SU-DHL-6 (cell line): Measurements from ENCODE around the gene TRPT1.

Source experiments
- H2AFZ ChIP-seq: fragments of 200-600 bp; sonication (generic); 2 replicates; pipeline ENCODE4 v1.6.1; 2014; ENCODE audit warnings: low read depth, mild to moderate bottlenecking, moderate library complexity, mixed read lengths, antibody characterized with exemption, low read length; ENCODE audit not compliant: severe bottlenecking
- H3F3A ChIP-seq: fragments of 200-600 bp; shearing (Covaris generic); 2 replicates; pipeline ENCODE4 v1.6.0; 2016; ENCODE audit warnings: antibody characterized with exemption, mild to moderate bottlenecking; ENCODE audit not compliant: insufficient read depth
- H3K27ac ChIP-seq: fragments of 200-600 bp; sonication (generic); 2 replicates; pipeline ENCODE4 v1.5.1; 2016; ENCODE audit warnings: low read depth, mild to moderate bottlenecking, low read length, moderate library complexity, mixed read lengths
- H3K27me3 ChIP-seq: fragments of 200-600 bp; sonication (generic), shearing (Covaris generic); 2 replicates; pipeline ENCODE4 v1.6.0; 2014; ENCODE audit warnings: mild to moderate bottlenecking, low read length
- H3K36me3 ChIP-seq: fragments of 200-600 bp; sonication (generic); 2 replicates; pipeline ENCODE4 v1.6.1; 2014; ENCODE audit warnings: mild to moderate bottlenecking, low read length, mixed read lengths
- H3K4me2 ChIP-seq: fragments of 300-600, 200-600 bp; shearing (Covaris generic), sonication (generic); 2 replicates; pipeline ENCODE4 v1.6.0; 2014; ENCODE audit warnings: low read length, low read depth, mild to moderate bottlenecking; ENCODE audit not compliant: poor library complexity, severe bottlenecking
- H3K4me3 ChIP-seq: fragments of 200-600 bp; sonication (generic); 2 replicates; pipeline ENCODE4 v1.5.1; 2014; ENCODE audit warnings: antibody characterized with exemption, low read length, mild to moderate bottlenecking, mixed read lengths; ENCODE audit not compliant: insufficient read depth, poor library complexity, severe bottlenecking
- H3K79me2 ChIP-seq: fragments of 200-600 bp; sonication (generic); 2 replicates; pipeline ENCODE4 v1.6.1; 2014; ENCODE audit warnings: mild to moderate bottlenecking, low read length, moderate library complexity; ENCODE audit not compliant: insufficient read depth
- H3K9ac ChIP-seq: fragments of 200-600 bp; sonication (generic); 2 replicates; pipeline ENCODE4 v1.7.0; 2014; ENCODE audit warnings: mild to moderate bottlenecking, low read length
- H3K9me2 ChIP-seq: fragments of 200-600 bp; sonication (generic); replicated peaks from 2 replicates; pipeline ENCODE4 v1.6.1; 2014; ENCODE audit warnings: low read length; ENCODE audit not compliant: insufficient read depth
- H3K9me3 ChIP-seq: fragments of 200-600 bp; sonication (generic); 2 replicates; pipeline ENCODE4 v1.6.1; 2014; ENCODE audit warnings: low read length, mixed read lengths; ENCODE audit not compliant: insufficient read depth
- H4K20me1 ChIP-seq: fragments of 200-600 bp; sonication (generic); 2 replicates; pipeline ENCODE4 v1.6.1; 2014; ENCODE audit warnings: low read depth, mild to moderate bottlenecking, antibody characterized with exemption, low read length, moderate library complexity, mixed read lengths
- EZH2phosphoT487 ChIP-seq: fragments of 200-600 bp; sonication (generic), shearing (Covaris generic); conservative IDR thresholded peaks from 2 replicates; pipeline ENCODE4 v1.6.1; 2018; ENCODE audit warnings: mild to moderate bottlenecking, antibody characterized with exemption, low read length, moderate library complexity, mixed read lengths
- TF ChIP-seq, protein P1 (sequence below): fragments of 200-600 bp; sonication (generic); IDR thresholded peaks from one replicate; pipeline ENCODE4 v1.5.1; 2017; ENCODE audit warnings: antibody characterized with exemption, mild to moderate bottlenecking, low read length, moderate library complexity; ENCODE audit not compliant: insufficient read depth, poor library complexity, severe bottlenecking

TRPT1 gene

DNA sequence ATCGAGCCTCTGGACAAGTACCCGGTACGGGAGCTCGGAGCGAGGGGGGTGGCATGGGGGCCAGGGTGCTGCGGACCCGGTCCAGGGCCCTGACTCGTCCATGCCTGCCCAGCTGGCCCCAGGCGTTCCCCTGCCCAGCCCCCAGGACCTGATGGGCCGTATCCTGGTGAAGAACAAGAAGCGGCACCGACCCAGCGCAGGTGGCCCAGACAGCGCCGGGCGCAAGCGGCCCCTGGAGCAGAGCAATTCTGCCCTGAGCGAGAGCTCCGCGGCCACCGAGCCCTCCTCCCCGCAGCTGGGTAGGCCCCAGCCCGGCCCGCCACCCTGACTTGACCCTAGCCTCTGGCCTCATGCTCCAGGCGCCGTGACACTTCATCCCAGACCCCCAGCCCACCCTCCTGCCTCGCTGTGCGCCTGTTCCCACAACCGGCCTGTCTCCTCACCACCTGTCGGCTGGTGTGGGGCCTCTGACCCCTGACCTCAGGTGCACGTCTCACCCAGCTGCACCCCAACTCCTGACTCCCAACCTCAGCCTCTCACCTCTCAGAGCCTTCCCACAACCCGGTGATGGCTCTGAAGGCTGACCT is 33.1 kb upstream of the TRPT1 start:
- Histone ChIP-seq H3K27me3 (no peaks in the 10 kb centered on the region), H3K9ac (no peak overlapping the region), H3K9me3 (no peaks in the 10 kb centered on the region), H3K36me3 (no peaks in the 10 kb centered on the region), H2AFZ (no peak overlapping the region), H3K4me3 (no peak overlapping the region), H3K4me2 (no peak overlapping the region), H3K79me2 (no peaks in the 10 kb centered on the region), H3K9me2 (no peaks in the 10 kb centered on the region), H3K27ac (no peak overlapping the region), H3F3A (no peaks in the 10 kb centered on the region), H4K20me1 (no peaks in the 10 kb centered on the region)
- no peak for TF ChIP-seq EZH2phosphoT487
- TF ChIP-seq, protein P1, sequence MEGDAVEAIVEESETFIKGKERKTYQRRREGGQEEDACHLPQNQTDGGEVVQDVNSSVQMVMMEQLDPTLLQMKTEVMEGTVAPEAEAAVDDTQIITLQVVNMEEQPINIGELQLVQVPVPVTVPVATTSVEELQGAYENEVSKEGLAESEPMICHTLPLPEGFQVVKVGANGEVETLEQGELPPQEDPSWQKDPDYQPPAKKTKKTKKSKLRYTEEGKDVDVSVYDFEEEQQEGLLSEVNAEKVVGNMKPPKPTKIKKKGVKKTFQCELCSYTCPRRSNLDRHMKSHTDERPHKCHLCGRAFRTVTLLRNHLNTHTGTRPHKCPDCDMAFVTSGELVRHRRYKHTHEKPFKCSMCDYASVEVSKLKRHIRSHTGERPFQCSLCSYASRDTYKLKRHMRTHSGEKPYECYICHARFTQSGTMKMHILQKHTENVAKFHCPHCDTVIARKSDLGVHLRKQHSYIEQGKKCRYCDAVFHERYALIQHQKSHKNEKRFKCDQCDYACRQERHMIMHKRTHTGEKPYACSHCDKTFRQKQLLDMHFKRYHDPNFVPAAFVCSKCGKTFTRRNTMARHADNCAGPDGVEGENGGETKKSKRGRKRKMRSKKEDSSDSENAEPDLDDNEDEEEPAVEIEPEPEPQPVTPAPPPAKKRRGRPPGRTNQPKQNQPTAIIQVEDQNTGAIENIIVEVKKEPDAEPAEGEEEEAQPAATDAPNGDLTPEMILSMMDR = no peak

DNA sequence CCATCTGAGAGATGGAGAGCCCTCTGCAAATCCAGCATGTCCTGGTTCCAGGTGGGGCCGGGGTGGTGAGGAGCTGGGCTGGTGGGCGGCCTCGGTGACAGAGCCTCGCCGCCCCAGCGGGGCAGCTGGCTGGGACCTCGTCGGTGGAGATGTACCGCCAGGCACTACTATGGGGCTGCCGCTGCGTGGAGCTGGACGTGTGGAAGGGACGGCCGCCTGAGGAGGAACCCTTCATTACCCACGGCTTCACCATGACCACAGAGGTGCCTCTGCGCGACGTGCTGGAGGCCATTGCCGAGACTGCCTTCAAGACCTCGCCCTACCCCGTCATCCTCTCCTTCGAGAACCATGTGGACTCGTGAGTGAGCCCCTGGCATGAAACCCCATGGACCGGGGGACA is 32.4 kb upstream of the TRPT1 start:
- Histone ChIP-seq H3K79me2 (no peaks in the 10 kb centered on the region), H3K36me3 (no peaks in the 10 kb centered on the region)

DNA sequence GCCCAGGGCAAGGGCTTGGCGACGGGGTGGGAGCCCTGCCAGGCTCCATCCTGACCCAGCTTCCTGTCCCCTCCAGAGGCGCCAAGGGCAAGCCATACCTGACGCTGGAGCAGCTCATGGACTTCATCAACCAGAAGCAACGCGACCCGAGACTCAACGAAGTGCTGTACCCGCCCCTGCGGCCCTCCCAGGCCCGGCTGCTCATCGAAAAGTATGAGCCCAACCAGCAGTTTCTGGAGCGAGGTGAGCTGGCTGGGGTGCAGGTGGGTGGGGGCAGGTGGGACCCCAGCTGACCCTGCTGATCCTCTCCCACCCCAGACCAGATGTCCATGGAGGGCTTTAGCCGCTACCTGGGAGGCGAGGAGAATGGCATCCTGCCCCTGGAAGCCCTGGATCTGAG is 30.3 kb upstream of the TRPT1 start:
- Histone ChIP-seq H3F3A (0 out of 2 replicates have a peak, but pooled peaks cover 3% of the 10 kb centered on the region), H4K20me1 (no peaks in the 10 kb centered on the region), H2AFZ (no peak overlapping the region), H3K36me3 (no peaks in the 10 kb centered on the region), H3K79me2 (peaks cover 9% of the 10 kb centered on the region; the same call in 1 of the 2 replicates), H3K9me2 (no peaks in the 10 kb centered on the region), H3K4me2 (no peak overlapping the region), H3K4me3 (no peak overlapping the region), H3K9ac (no peak overlapping the region), H3K27ac (no peak overlapping the region), H3K9me3 (no peaks in the 10 kb centered on the region), H3K27me3 (no peaks in the 10 kb centered on the region)
- TF ChIP-seq, protein P1 = no peak
- no peak for TF ChIP-seq EZH2phosphoT487

More for the DNA sequence above, 32.4 kb upstream of the TRPT1 start:
- Histone ChIP-seq H3K9me2 (no peaks in the 10 kb centered on the region), H3K9ac (no peak overlapping the region), H3F3A (no peaks in the 10 kb centered on the region), H3K9me3 (no peaks in the 10 kb centered on the region), H3K27ac (no peak overlapping the region), H2AFZ (no peak overlapping the region), H4K20me1 (no peaks in the 10 kb centered on the region), H3K4me2 (no peak overlapping the region), H3K4me3 (no peak overlapping the region), H3K27me3 (no peaks in the 10 kb centered on the region)
- TF ChIP-seq, protein P1 = no peak
- TF ChIP-seq EZH2phosphoT487 = no peak
